ENCODE measurements around the gene LRRC61.
A peak's percentile ranks its signal among the peaks of the same experiment; 100 is the strongest.

GRCh38 chr7:150342121-150342408 lies 18.9 kb downstream of the LRRC61 start:
- TF ChIP-seq, protein P1, sequence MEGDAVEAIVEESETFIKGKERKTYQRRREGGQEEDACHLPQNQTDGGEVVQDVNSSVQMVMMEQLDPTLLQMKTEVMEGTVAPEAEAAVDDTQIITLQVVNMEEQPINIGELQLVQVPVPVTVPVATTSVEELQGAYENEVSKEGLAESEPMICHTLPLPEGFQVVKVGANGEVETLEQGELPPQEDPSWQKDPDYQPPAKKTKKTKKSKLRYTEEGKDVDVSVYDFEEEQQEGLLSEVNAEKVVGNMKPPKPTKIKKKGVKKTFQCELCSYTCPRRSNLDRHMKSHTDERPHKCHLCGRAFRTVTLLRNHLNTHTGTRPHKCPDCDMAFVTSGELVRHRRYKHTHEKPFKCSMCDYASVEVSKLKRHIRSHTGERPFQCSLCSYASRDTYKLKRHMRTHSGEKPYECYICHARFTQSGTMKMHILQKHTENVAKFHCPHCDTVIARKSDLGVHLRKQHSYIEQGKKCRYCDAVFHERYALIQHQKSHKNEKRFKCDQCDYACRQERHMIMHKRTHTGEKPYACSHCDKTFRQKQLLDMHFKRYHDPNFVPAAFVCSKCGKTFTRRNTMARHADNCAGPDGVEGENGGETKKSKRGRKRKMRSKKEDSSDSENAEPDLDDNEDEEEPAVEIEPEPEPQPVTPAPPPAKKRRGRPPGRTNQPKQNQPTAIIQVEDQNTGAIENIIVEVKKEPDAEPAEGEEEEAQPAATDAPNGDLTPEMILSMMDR (optimal IDR thresholded peaks at IDR 0.05 in 1 of 3, IDR thresholded peaks at IDR 0.05 in 1 of 3, conservative IDR thresholded peaks at IDR 0.05 in 1 of 3; ENCODE audit: extremely low read depth in 1 of 3, insufficient read depth in 2 of 3, low read length in 3 of 3) = no peak
- peak; percentile 74 for TF ChIP-seq EZH2 (IDR thresholded peaks at IDR 0.05; ENCODE audit: low read length)
